HG03159 (cell line): ENCODE data around the gene LPP.
"Not testable (repeated sequence)": the region's sequence is repeated elsewhere in the genome, so short reads cannot be mapped to it uniquely, and the experiment has no call there.

Experiments
- ATAC-seq: cut with Tn5 transposase; IDR thresholded peaks from one replicate; pipeline ENCODE4 v1.9.1; 2021; ENCODE audit warnings: mild to moderate bottlenecking, moderate library complexity; ENCODE audit not compliant: unreplicated experiment

LPP gene

DNA sequence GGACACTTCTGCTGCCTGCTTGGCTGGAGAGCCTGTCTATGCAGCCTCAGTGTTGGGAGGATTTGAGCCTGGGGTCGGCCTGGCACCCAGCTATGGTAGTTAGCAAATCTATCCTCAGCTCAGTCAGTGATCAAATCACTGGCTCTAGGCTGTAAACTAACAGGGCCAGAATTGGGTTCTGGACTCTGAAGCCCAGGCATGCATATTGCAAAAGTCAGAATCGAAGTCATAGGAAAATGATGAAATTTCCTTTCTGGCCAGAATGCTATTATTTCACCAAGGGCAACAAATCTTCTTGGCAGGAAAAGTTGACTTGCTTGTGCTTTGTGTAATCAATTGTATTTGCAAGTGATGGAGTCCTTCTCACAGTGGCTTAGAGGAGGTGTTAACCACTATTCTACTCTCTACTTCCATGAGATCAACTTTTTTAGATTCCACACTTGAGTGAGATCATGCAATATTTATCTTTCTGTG is 535.2 kb downstream of the LPP start:
- no peak for ATAC-seq

DNA sequence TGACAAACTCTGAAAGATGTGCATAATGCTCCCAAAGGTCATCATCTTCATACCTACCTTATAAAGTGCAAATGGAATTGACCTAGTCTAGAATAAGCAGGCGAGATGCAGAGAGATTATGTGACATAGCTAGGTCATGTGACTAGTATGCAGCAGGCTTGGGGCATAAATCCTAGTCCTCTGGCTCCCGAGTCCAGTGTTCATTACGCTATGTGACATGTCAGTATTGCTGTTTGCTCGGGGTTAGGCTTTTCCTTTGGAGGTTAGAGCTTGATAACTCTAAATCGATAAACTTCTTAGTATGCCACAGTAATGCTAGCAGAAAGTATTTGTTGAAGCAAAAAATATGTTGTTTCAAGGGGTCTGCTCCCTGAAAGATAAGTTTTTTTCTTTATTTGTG is 536.1 kb downstream of the LPP start:
- ATAC-seq, result no peak

DNA sequence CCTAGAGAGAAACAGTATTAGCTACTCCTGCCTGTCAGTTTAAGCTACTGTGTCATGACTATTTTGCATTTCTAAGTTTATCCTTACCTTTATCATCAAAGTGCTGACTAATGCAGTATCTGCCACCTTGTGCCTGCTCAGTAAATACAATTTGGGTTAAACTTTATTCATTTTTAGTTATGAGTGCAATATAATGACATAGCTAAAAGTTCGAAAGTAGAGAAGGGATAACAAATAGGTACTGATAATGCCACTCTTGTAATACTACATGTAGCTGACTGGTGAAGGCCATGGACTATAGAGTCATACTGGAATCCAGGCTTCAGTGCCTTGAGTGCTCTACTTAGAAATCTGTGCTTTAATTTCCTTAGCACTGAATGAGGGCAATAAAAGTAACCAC is 537.0 kb downstream of the LPP start:
- ATAC-seq, result no peak

DNA sequence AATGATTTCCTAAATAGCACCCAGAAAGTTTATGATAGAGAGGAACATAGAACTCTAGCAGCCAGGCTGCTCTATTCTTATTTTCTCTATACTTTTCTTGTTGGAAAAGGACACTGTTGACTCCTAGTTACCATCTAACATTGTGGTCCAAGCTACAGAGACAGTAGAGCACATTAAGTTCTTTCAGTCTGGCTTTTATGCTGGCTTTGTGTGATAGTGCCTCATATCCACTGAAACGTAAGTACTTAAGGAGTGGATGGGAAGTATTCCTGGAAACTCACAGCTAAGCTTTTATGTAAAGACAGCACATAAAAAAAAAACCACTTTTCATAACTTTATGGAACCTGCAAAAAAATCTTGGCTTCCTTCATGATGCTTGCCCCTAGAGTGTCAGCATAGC is 537.7 kb downstream of the LPP start:
- no peak for ATAC-seq

DNA sequence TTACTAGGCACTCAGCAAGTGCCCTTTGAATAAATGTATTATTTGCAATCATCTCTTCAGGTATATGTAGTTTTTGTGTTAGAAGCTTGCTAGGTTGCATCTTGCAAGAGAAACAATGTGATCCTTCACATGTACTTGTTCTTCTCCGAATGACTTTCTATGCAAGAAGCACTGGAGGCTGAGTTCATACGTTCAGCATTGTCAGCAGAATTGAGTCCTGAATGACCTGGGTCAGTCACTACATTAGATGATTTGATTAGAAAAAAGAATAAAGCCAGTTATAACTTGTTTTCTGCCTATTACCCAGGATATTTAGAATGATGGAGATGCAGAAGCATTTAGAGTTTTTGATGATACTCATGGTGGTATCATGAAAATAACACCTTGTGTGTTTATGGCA is 538.7 kb downstream of the LPP start:
- no peak for ATAC-seq

DNA sequence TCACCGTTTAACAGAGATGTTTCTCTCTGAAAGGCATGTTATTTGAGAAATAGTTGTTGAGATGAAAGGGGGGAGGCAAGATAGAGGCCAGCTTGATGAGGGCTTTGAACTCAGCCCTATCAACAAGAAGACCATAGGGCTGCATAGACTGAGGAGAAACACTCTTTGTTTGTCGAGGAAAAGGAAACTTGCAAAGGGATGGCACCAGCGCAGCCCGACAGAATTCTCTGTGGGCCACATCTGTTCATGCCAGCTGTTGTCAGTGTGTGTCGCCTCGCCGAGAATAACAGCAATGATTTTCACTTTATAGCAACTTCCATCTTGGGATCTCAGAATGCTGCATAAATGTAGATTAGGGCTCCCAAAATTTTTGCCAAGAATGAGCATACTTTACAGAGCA is 539.5 kb downstream of the LPP start:
- no peak for ATAC-seq

DNA sequence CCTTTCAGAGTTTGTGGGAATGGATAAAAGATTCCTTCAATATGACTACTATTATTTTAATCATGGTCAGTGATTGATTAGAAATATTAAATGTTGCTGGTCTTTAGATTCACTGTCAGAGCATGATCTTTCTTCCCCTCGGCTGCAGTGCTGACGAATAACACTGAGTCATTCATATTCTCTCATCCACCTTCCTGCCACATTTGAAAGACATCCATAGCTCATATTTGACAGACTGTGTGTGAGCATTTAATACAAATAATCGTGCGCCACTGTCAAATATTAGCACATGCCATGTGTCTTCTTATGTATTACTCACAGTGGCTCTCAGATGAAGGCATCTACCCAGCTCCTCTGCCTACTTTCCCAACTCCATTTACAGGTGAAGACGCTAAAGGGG is 541.3 kb downstream of the LPP start:
- no peak for ATAC-seq

DNA sequence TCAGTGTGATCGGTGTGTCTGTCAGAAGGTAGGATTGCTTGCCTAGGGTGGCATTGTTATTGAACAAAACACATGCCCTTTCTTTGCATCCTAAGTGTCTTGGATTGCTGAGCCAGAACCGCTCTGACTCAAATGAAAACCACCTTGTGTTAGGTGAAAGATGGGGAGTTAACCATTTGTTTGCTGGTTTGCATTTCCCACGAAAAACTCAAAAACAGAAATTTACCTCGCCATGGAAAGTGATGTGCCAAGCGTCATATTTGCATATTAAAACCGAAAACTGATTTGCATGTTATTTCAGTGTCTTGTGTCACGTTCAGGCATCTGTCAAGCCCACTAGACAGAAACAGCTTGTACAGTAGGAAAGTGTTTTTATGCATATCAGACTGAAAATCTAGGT is 543.2 kb downstream of the LPP start:
- peak; percentile 89 for ATAC-seq

DNA sequence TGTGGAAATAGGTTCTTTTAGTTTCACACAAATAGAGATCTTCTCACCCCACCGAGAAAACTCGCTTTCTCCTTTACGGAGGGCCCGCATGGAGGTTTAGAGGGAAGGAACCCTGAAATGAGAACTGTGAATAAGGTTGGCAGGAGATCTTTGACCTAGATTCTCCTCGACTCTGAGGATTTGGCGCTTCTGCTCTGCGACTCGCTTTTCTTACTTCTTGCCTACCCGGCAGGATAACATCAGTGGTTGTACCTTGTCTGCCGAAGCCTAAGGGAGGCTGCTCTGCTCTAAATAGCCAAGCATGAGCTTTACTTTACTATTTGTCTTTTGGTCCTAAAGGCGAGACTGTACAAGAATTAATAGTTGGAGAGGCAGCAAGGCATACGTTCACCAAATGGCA is 544.5 kb downstream of the LPP start:
- ATAC-seq, result no peak

DNA sequence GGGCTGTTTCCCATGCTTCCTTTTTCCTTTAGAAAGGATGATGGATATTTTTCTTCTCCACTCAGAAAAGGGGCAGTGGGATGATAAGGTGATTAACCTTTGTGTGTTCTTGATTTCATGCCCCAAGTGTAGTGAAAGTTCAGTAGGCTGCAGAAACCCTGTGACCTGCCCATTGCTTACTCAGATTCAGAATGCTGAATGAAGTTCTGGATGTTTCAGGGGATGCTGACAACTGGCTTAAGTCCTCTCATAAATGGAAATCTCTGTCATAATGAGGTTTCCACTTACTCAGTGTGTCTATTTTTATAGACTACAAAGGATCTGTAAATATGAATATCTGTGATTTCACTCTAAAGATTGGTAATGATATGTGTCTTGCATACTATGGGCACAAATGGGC is 546.5 kb downstream of the LPP start:
- ATAC-seq, result no peak

DNA sequence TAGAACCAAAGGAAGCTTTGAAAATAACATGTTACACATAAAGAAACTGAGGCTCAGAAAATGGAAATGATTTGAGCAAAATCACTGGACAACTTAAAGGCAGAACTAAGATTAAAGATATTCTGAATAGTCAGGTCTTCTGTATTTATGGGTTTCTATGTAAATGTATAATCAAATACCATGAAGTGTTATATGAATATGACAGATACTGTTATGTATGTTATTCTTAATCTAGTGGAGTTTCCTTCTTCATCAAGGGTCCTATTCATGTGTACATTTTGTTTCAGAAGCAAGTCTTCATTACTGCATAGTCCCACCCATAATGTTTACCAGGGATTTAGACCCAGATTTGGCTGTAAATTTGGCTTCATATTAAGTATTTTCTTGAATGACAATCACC is 547.0 kb downstream of the LPP start:
- no peak for ATAC-seq

DNA sequence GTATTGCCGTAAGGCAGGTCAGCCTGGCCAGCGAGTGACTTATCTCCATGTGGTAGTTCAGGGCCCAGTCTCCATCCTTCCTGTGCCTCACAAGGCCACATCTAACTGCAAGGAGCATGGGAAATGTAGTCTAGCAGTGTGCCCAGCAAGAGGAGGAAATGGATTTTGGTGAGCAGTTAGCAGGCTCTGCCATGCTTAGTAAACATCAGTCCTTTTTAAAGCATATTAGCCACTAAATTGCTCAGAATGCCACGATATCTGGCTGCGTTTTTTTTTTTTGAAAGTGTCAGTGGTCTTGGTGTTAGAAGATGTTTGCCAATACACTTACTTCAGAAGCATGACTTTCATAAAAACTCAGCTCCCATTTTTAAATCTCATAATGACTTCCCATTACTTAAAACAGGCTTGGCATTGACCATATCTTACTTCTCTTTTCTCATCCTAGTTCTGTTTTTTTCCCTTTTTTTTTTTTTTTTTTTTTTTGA is 547.6 kb downstream of the LPP start:
- ATAC-seq, result no peak

DNA sequence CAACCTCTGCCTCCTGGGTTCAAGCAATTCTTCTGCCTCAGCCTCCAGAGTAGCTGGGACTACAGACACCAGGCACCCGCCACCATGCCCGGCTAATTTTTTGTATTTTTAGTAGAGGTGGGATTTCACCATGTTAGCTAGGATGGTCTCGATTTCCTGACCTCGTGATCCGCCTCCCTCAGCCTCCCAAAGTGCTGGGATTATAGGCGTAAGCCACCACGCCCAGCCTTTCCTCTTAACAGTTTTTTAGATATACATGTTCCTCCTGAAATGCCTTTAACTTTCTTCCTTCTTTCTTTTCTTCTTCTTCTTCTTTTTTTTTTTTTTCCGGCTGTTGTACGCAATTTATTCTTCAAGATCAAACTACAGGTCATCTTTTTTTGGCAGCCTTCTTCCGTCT is 548.1 kb downstream of the LPP start:
- ATAC-seq, result not testable (repeated sequence)

DNA sequence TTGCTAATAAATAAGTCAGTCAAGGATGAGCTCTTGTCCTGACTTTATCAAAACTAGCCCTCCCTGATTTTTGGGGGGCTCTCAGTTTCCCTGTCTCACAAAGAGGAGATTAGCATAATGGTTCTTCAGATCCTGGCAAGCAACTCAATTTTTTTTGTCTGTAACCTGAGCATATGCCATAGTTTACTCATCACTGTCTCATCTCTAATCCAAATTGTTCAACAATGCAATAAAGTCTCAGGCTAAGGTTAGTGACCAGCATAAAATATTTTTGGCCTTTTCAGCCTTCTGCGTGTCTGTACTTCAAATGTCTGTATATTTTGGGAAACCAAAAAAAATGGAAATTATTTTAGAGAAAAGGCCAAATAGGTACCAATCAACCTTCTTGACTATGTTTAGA is 552.2 kb downstream of the LPP start:
- no peak for ATAC-seq

DNA sequence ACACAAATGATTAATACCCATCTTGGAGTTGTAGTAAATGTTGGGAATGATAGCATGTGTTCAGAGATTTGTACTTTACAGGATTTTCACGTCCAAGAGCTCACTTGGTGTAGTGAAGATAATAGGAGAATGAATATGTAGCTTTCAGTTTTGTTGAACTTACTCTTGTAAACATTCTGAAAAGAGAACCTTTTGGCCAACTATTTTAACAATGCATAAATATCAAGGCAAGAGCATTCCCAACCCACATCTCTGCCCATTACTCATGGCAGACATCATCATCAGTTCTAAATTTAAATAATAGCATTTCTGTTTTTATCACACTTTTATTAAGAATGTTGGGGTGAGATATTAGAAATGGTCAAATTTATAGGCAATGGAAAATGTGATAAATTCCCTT is 552.6 kb downstream of the LPP start:
- ATAC-seq, result no peak

DNA sequence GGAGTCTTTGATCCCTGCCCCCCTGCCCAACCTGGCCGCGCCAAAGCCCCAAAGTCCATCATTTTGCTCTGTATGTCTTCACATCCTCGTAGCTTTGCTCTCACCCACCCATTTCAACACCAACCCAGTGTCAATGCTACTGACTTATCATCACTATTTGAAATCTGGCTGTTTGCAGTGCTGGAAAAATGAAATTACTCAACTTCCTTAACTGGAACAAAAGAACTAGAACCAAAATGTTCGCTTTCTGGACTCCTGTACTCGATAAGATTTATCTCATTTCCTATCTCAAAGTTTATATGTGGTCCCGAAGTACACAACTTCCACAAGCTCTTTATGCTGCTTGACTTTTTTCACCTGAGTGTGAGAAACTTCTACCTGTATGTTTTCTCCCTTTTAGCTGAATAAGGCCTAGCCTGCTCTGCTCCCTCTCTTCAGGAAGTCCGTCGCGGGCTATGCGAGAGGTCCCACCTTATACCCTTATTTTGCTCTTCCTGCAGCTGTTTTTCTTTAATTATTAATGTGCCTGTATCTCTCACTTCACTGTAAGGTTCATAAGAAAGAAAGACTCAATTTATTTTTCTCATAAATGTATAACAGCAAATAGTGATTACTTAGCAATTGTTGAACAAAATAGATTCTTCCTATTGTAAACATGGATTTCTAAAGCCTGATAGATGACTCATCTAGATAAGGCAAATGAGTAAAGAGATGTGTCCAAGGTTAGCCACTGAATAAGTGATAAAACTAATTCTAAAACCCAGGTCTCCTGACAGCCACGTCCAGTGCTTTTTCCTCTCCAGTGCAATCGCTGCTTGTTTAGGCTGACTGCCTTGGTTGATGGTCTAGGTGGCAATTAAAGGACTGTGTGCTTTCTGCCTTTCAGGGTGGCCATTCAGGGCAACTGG is 553.7 kb downstream of the LPP start:
- no peak for ATAC-seq

DNA sequence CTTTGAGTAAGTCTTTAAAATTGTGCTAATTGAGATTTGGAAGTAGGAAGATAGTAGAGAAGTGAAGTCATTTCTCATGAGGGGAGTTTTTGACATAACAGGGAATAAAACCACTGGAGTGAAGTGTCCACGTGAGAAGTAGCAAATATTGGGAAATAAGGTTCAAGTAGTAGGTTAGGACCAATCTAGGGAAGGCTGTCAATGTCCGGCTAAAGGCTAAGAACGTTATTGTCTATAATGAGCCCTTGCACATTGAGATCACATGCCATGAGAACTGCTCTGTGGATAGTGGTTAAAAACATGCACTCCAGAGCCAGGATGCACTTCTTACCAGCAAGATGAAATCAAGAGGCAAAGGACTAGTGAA is 557.9 kb downstream of the LPP start:
- ATAC-seq, result no peak

DNA sequence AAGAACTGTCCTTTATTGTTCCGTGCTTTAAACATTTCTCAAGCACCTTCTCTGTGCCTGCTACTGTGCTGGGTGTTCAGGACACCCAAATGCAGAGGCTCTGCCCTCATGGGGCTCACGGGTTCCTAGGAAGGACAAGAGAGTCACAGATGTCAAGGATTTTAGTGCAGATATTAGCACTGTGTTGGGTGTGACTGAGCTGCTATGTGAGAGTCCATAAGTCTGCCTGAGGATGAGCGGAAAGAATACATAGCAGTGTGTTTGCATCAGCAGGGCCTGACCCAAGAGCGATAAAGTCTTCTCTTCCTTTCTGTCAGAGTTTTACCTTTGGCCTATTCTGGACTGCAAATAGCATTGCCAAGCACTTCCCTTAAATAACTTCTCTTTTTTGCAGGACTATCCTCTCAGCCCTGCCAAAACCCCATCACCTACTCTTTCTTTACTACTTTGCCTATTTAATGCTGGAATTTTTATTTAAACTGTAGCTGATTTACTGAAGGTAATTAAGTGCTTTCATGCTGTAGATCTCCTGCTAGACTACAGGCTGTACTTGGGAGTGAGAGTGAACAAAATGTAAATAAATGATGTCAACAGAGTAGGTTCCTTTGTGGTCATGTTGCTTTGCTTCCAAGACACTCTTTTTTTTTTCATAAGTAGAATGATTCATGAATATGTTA is 558.4 kb downstream of the LPP start:
- no peak for ATAC-seq

DNA sequence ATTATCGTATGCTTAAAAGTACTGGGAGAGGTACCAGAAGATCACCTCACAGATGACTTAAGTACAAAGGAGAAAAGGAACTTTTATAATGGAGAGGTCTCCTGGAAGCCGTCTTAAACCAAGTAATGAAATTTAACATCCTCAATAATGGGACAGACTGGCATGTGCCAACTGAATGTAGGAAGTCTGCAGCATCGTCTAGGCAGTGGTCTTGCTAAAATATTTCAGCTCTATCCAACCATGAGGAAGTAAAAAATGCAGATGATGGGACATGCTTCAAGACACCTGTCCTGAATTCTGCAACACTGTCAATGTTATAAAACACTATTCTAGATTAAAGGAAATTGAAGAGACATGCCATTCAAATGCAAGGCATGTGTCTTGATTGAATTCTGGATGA is 559.0 kb downstream of the LPP start:
- no peak for ATAC-seq

DNA sequence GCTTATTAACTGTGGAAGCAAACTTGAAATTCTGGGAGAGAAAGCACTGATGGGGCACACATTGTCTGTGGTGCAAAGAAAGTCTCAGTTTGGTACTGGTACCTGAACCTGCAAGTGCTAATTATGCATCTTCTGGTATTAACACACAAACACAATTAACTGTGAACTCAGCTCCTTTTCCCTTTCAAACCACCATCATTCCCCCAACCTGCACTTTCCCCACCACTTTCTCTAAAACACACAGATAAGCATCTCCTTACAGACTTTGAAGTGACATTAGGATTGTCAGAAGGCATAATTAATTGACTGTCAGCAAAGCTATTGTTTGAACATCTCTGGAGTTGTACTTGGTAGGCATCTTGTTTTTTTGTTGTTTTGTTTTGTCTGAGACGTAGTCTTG is 565.6 kb downstream of the LPP start:
- ATAC-seq, result no peak

DNA sequence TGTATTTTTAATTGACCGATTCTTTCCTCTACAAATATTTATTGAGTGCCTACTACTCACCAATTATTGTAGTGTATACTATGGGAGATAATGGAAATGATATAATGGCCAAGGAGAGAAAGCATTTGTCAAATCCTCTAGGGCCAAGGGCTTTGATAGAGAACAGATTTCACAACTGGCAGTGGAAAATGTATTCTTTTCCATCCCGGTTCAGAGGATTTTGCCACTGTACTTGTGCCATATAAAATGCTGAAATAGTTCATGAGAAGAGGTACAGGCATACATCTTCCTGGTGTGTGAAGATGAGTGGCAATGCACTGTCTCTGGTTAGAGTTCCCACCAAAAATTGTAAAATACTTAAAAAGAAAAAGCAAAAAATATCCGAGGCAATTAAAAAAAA is 566.3 kb downstream of the LPP start:
- ATAC-seq, result no peak

DNA sequence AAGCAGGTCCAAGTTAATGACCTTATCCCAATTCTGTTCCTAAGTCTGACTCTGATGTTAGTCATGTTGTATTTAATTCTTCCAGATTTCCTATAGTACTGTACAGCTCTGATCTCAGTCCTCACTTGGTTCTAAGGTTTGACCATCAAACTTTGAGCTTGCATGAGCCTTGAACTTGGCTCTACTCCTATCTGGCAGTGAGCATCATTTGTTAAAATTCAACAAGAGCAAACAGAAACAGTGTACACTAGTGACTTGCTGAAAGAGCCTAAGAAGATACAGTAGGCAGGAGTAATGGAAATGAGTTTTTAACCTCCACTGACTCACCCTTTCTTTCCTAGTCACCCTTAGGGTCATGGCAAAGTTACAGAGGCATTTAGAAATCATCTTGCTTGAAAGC is 566.7 kb downstream of the LPP start:
- no peak for ATAC-seq
